Erythroblast (primary cell): ENCODE measurements around the gene COL4A2.

Source experiments
- GATA1 ChIP-seq: IDR thresholded peaks from 2 replicates; pipeline ENCODE4 v1.6.1; 2011; ENCODE audit warnings: low read depth, mild to moderate bottlenecking, control low read depth, low read length, moderate library complexity
- POLR2A ChIP-seq: IDR thresholded peaks from 2 replicates; pipeline ENCODE4 v1.6.1; 2011; ENCODE audit warnings: mild to moderate bottlenecking, low read length

GRCh38 chr13:110324026-110324749 is 17.1 kb downstream of the COL4A2 start:
- TF ChIP-seq POLR2A (no peak), GATA1 (no peak)
